ENCODE data around the gene TRIP10.

- TF ChIP-seq CTCF (IDR thresholded peaks at IDR 0.05) (no peak), POLR2A (IDR thresholded peaks at IDR 0.05) (no peak)
These were observed 54.5 kb downstream of the TRIP10 start for GRCh38 chr19:6793973-6794372.

Data from thyroid gland (tissue), 4 donors.